Measurements from ENCODE around the gene VTI1A.
"Not testable (repeated sequence)": the region's sequence is repeated elsewhere in the genome, so short reads cannot be mapped to it uniquely, and the experiment has no call there.

Gene VTI1A

GRCh38 chr10:112509558-112510291 lies 62.7 kb downstream of the VTI1A start:
- DNase-seq, result no peak

- DNase-seq, result peak; percentile 51
Observed at GRCh38 chr10:112510384-112510783, 63.4 kb downstream of the VTI1A start.

DNA sequence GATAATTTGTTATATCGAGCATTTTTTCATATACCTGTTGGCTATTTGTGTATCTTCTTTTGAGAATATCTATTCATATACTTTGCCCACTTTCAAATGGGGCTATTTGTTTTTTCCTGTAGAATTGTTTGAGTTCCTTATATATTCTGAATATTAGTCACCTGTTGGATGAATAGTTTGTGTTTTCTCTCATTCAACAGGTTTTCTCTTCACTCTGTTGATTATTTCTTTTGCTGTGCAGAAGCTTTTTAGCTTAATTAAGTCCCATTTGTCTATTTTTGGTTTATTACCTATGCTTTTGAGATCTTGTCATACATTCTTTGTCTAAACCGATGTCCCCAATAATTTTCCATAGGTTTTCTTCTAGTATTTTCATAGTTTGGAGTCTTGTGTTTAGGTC lies 65.3 kb downstream of the VTI1A start:
- DNase-seq, result no peak

DNA sequence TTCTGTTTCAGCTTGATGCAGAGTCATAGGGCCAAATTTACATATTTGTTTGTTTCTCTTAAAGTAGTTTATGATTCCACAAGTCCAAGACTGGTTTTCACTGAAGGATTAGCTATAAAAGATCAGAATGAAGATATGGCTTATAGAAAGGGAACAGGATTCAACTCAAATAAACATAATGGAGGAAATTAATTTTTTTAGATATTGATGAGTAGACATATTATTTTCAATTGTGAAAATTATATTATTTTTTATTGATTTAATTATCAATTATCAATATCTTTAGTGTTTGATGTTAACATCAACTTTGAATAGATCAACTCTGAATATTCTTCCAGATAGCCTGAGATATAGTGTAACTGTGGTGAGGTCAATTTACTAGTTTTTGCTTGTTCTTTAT lies 68.1 kb downstream of the VTI1A start:
- no peak for DNase-seq

- DNase-seq, result no peak
Observed at GRCh38 chr10:112515852-112516251, 68.8 kb downstream of the VTI1A start.

DNA sequence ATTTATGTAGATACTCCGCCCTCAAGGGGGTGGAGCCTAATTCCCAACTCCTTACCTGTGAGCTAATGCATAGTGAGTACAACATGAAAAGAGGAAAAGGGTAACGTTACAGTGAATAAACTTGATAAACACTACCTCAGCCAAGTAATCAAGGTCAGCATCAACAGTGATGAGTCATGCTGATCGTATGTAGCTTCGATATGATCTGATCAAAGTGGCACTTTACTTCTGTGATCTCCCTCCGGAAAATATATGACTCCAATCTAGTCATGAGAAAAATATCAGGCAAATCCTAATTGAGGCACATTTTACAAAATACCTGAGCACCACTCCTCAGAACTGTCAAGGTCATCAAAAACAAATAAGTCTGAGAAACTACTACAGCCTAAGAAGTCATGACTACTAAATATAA lies 70.4 kb downstream of the VTI1A start:
- DNase-seq, result no peak

DNA sequence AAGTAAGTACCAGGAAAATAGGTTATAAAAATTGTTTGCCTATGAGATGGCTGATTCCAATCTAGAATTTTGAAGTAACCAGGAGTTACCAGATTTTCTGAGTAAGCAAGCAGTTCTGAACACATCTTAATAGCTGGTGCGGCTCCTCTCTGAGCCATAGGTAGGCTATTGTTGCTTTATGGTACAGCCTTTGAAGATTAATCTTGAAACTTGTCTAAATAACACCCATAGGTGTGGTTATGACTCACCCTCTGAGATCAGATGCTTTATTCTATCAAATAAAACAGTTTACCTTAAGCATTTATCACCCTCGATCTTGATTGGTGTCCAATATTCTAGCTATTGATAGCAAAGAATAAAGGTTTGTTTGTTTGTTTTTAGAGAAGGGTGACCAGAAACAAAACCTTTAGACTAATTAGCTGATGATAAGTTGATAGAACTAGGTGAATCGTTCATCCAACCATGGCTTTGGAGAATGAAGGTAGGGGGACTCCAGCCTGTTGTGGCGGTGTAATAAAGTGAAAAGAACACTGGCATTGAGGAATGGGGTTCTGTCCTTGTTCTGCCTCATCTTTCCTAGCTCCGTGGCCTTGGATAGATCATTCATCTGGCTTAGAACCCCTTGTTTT lies 72.2 kb downstream of the VTI1A start:
- DNase-seq, result peak; percentile 79

GRCh38 chr10:112520914-112521313 lies 73.9 kb downstream of the VTI1A start:
- no peak for DNase-seq

DNA sequence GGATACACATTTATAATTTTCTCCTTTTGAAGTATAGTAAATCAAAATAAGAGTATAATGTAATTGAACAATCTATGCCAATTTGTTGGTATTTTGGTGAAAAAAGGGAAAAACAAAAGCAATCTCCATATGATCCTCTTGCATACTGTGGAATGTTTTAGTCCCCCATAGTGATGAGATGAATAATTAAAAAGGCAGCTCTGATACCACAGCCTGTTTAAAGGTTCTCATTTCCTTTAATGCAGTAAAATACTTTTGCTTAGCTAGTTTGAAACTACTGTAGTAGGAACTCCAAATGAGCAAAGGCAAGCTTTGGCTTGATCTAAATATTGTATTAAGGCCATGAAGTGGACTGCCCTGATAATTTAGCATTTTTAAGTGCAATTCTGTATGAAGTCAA lies 77.6 kb downstream of the VTI1A start:
- DNase-seq, result no peak

GRCh38 chr10:112525200-112525599 lies 78.2 kb downstream of the VTI1A start:
- DNase-seq, result no peak

- DNase-seq, result peak; percentile 77
Observed at GRCh38 chr10:112526139-112526538, 79.1 kb downstream of the VTI1A start.

DNA sequence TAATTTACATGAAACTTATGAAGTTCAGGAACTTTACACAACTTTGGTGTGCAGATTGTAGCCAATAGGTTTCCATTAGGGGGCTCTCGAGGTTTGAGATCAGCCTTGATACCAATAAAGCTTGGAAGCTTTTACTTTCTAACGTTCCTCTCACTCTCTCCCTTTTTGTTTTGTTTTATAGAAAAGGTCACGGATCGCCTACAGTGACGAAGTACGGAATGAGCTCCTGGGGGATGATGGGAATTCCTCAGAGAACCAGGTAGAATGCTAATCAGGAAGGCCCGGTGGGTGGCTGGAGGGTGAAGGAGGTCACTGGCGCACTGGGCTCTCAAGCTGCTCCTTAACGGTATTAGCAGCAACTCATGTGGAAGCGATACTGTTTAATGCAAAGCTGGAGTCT lies 79.9 kb downstream of the VTI1A start:
- DNase-seq, result no peak

GRCh38 chr10:112528235-112528634 lies 81.2 kb downstream of the VTI1A start:
- no peak for DNase-seq

GRCh38 chr10:112531421-112531820 lies 84.4 kb downstream of the VTI1A start:
- DNase-seq, result no peak

DNA sequence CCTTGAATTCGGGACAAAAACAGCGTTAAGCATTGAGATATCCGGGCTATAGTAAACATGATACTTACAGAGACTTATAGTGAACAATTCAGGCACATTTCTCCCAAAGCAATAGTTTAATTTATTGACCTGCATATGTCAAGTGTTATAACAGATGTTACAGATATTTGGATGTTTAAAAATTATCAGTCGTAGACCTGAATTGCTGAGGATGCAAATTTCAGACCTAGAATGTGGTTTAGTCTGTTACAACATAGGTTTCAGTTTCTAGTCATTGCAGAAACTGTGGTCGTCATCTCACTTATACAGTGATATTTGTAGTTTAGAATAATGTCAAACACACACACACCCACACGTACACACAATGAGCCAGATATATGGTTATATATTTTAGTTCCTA lies 85.2 kb downstream of the VTI1A start:
- peak; percentile 85 for DNase-seq

DNA sequence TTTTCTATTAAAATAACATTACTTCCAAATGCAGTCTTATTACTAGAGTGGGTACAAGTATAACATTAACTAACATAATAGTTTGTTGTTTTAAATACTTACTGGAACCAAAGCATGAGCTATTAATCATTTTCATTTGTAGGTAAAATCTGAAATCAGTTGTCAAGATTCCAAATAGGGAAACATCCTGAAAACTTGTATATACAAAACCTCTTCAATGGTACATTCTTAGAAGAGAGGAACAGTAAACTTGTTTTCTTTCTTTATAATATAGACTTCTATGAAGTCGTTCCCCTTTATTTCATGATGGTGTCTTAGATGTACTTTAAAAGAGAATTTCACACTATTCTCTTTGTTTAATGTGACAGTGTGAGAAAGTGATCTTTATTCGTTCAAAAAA lies 85.9 kb downstream of the VTI1A start:
- DNase-seq, result no peak

GRCh38 chr10:112533916-112534315 lies 86.9 kb downstream of the VTI1A start:
- DNase-seq, result no peak

GRCh38 chr10:112535531-112535951 lies 88.5 kb downstream of the VTI1A start:
- no peak for DNase-seq

DNA sequence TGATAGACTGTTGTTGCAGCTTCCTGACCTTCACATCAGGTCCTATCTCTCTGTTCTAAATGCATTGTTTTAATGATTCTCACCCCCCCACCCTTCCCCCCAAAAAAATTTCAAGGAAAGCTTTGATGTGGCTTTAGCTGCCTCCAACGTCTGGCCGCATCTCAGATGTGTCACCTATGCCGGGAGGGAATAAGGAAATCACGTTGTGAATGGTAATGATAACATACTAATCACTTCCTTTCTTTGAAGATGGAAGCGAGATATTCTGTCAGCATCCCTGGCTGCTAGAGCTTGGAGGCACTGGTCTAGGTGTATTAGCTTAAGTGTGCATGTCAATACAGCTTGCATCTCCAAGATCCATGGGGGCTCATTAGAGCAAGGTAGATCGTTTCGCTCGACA lies 89.6 kb downstream of the VTI1A start:
- no peak for DNase-seq

GRCh38 chr10:112538168-112538567 lies 91.2 kb downstream of the VTI1A start:
- no peak for DNase-seq

DNA sequence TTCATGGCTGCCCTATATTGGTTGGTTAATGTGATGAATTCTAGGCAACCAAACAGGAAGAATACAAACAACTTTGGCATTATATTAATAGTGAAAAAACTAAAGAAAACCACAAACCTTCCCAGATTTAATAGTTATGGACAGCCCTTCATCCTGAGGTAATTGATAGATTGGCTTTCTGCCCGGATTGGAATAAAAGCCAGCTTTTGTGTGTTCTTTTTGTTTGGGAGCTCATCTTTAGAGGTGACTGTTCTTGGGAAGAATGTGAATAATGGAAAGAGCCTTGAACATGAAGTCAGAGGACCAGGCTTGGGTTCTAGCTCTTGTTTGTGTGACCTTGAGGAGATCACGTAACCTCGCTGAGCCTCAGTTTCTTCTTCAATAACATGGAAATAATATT lies 92.3 kb downstream of the VTI1A start:
- DNase-seq, result no peak

GRCh38 chr10:112542823-112543222 lies 95.8 kb downstream of the VTI1A start:
- not testable (repeated sequence) for DNase-seq

- no peak for DNase-seq
Observed at GRCh38 chr10:112546474-112546873, 99.5 kb downstream of the VTI1A start.

DNA sequence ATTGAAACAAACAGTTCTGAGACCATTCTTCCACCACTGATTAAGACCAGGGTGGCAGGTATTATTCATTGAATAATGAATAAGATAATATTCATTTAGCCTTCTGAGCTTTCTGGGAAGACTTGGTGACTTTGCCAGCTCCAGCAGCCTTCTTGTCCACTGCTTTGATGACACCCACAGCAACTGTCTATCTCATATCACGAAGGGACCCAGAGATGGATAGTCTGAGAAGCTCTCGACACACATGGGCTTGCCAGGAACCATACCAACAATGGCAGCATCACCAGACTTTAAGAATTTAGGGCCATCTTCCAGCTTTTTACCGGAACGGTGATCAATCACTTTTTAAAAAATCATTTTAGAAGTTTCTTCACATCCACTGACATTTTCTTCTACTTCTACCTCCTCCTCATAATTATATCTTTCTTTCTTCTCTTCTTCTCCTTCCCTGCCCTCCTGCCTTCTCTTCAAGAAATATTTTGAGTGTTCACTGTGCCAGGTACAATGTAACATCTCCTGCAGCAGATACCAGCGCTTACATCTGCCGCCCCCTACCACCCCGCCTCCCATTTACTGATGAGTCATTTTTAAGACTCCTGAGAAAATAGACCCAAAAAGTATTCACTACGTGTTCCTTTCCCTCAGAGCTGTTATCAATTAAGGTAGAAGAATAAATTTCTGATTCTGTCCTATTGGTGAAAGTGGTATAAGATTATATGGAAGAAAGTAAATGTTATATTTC lies 101.7 kb downstream of the VTI1A start:
- DNase-seq, result no peak

Measured in activated CD4-positive, alpha-beta T cell treated with anti-CD3 and anti-CD28 coated beads, Interleukin-2, amount 50 U/mL, for 16 hours (primary cell).